Right kidney (tissue), 1 donor: Measurements from ENCODE around the gene HTR2A.
"Not testable (repeated sequence)": the region's sequence is repeated elsewhere in the genome, so short reads cannot be mapped to it uniquely, and the experiment has no call there.

Source experiments
- DNase-seq: peaks from one replicate; pipeline ENCODE4 v3.0.0-alpha.2; 2016

The HTR2A gene

GRCh38 chr13:46804921-46805320 lies 91.9 kb downstream of the HTR2A start:
- not testable (repeated sequence) for DNase-seq

- no peak for DNase-seq
Observed at GRCh38 chr13:46804391-46804815, 92.5 kb downstream of the HTR2A start.

GRCh38 chr13:46803586-46803985 lies 93.3 kb downstream of the HTR2A start:
- no peak for DNase-seq

GRCh38 chr13:46801858-46802257 lies 95.0 kb downstream of the HTR2A start:
- DNase-seq: no peak

DNA sequence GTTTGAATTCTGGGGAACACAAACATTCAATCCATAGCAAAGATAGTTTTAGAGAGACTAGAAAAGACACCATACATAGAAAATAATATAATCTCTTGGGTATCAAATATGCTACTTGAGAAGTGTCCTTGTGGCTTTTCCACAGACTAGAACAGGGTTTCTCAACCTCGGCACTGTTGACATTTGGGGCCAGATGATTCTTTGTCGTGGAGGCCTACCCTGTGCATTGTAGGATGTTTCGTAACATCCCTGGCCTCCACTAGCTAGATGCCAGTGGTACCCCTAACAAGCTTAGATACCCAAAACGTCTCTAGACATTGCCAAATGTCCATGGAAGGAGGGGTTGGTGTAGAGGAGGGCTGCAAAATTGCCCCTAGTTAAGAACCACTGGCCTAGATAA lies 97.7 kb downstream of the HTR2A start:
- no peak for DNase-seq

DNA sequence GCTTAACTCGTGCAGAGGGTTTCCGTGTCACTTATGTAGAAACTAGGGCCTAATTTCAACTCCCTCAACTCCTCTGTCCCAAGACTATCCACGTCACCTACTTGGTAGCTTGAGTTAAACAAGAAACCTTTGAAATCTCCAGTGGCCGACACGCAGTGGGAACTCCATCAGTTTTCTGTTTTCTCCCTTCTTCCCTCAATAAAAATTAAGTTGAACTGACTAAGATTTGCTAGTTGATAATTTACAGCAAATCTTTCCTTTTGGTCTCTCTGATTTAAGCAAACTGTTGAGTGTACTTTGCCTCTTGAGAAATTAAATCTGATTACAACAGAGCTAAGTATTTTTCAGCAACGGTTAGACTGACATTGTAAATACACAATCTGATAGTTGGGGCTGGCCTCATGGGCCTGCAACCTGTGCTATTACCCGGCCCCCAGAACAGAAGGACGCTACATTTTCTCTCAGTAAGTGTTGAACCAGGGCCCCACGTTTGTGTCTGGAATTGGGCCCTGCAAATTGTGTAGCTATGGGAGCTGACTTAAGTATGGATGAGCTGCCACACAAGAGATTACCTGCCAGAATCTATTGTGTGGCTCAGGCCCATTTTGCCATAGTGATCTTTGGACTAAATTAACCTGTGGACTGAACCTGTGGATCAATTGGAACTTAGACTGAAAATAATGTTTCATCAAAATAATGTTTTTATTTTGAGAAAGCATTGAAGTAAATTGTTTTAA lies 99.2 kb downstream of the HTR2A start:
- no peak for DNase-seq

- peak; percentile 98 for DNase-seq
Observed at GRCh38 chr13:46796515-46797474, 100.1 kb downstream of the HTR2A start, which contains the start of gene ESD. ESD (minus strand) TSS chr13:46797161; CDS start chr13:46791413, 5,748 bp downstream.

GRCh38 chr13:46796129-46796514 lies 100.7 kb downstream of the HTR2A start:
- no peak for DNase-seq

GRCh38 chr13:46795321-46795720 lies 101.5 kb downstream of the HTR2A start:
- no peak for DNase-seq

DNA sequence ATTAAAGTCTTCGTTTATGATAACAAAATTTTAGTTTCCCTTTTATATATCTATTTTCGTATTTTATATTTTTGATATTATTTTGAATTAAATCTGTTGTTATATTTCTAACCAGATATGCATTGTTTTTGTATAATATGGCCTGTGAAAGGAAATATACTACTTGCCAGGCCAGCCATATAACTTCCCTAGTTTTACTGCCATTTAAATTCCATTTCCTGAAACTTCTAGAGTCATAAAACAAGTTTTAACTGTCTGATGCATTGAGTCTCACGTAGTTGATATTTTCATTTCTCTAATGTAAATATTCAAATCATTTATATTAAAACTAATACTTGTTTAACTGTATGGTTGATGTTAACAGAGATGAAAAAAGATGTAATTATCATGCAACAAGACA lies 113.3 kb downstream of the HTR2A start:
- no peak for DNase-seq

GRCh38 chr13:46782691-46783090 lies 114.2 kb downstream of the HTR2A start:
- no peak for DNase-seq

DNA sequence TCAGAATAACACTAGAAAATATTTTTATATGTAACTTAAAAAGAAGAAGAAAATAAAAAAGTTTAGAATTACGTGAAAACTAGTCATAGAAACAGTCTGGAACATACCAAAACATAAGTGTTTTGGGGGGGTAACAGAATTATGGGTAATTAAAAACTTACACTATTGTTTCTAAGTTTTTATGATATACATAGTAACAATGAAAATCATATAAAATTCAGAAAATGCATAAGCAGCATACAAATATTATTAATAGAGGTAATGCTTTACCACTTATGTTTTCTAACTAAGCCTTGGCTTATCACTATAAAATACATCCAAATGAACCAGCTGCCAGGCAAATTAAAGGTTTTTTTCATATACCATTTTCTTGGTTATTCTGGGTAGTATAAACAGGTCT lies 114.8 kb downstream of the HTR2A start:
- DNase-seq: no peak
